SJSA1 (cell line): Measurements from ENCODE around the gene EBI3. TPM values are rescaled to one million over a fixed set of nuclear protein-coding genes. Genes with fewer than 3 reads are reported as not detected.
A peak's percentile ranks its signal among the peaks of the same experiment; 100 is the strongest.
"Not testable (repeated sequence)": the region's sequence is repeated elsewhere in the genome, so short reads cannot be mapped to it uniquely, and the experiment has no call there.

Experiments
- DNase-seq, 2 experiments: peaks; one replicate each; pipeline ENCODE4 v3.0.0-alpha.2; 2015 to 2020; ENCODE audit warnings: low spot score in 2 of 2, low read depth in 1 of 2
- H3K27ac ChIP-seq: fragments of 250-450 bp; sonication (Bioruptor Pico); 2 replicates; pipeline ENCODE4 v1.5.1; 2020; ENCODE audit warnings: mild to moderate bottlenecking, moderate library complexity
- H3K27me3 ChIP-seq: fragments of 250-450 bp; sonication (Bioruptor Pico); replicated peaks from 2 replicates; pipeline ENCODE4 v1.5.1; 2020; ENCODE audit warnings: mild to moderate bottlenecking, moderate library complexity
- H3K36me3 ChIP-seq: fragments of 250-450 bp; sonication (Bioruptor Pico); 2 replicates; pipeline ENCODE4 v1.5.1; 2020; ENCODE audit warnings: mild to moderate bottlenecking
- H3K4me1 ChIP-seq: fragments of 250-450 bp; sonication (Bioruptor Pico); replicated peaks from 2 replicates; pipeline ENCODE4 v1.6.1; 2021; ENCODE audit warnings: mild to moderate bottlenecking
- H3K4me3 ChIP-seq: fragments of 250-450 bp; sonication (Bioruptor Pico); 2 replicates; pipeline ENCODE4 v1.5.1; 2020; ENCODE audit warnings: mild to moderate bottlenecking
- H3K9me3 ChIP-seq: fragments of 250-450 bp; sonication (Bioruptor Pico); replicated peaks from 2 replicates; pipeline ENCODE4 v1.5.1; 2020; ENCODE audit warnings: mild to moderate bottlenecking
- total RNA-seq: library from RNA; depleted of rRNA; stranded (reverse); fragments of >200 nt; shearing (Covaris generic); gene quantifications from 2 replicates; pipeline ENCODE4 v1.2.3, GENCODE V29; 2014

EBI3 gene
- total RNA-seq, 1 experiment from 2014 or later: not detected

- Histone ChIP-seq H3K9me3 (no peaks in the 10 kb centered on the region), H3K36me3 (peaks cover 27% of the 10 kb centered on the region), H3K4me3 (no peak overlapping the region), H3K4me1 (no peaks in the 10 kb centered on the region), H3K27ac (no peak overlapping the region), H3K27me3 (no peaks in the 10 kb centered on the region)
- peak; percentile 48 to 72 for DNase-seq
Measured at GRCh38 chr19:4267101-4267900, 38.0 kb downstream of the EBI3 start.

GRCh38 chr19:4267901-4268815 is 38.8 kb downstream of the EBI3 start:
- Histone ChIP-seq H3K36me3 (peaks cover 21% of the 10 kb centered on the region), H3K4me3 (no peak overlapping the region), H3K27ac (no peak overlapping the region), H3K27me3 (no peaks in the 10 kb centered on the region), H3K9me3 (no peaks in the 10 kb centered on the region), H3K4me1 (no peaks in the 10 kb centered on the region)
- no peak for DNase-seq

GRCh38 chr19:4268816-4269430 is 39.6 kb downstream of the EBI3 start:
- Histone ChIP-seq H3K4me3 (no peak overlapping the region), H3K27ac (no peak overlapping the region), H3K4me1 (no peaks in the 10 kb centered on the region), H3K27me3 (no peaks in the 10 kb centered on the region), H3K9me3 (no peaks in the 10 kb centered on the region), H3K36me3 (peaks cover 19% of the 10 kb centered on the region)
- no peak for DNase-seq

GRCh38 chr19:4272894-4273293 is 43.6 kb downstream of the EBI3 start:
- DNase-seq: no peak
- Histone ChIP-seq H3K27me3 (peaks cover 10% of the 10 kb centered on the region), H3K27ac (no peak overlapping the region), H3K4me3 (no peak overlapping the region), H3K4me1 (no peaks in the 10 kb centered on the region), H3K36me3 (peaks cover 12% of the 10 kb centered on the region), H3K9me3 (no peaks in the 10 kb centered on the region)

GRCh38 chr19:4274321-4274686 is 45.0 kb downstream of the EBI3 start:
- not testable (repeated sequence) for DNase-seq

GRCh38 chr19:4277191-4277696 is 47.9 kb downstream of the EBI3 start:
- H3K4me1 ChIP-seq: no peaks in the 10 kb centered on the region
- no peak for DNase-seq
- H3K4me3 ChIP-seq: no peak overlapping the region
- no peaks in the 10 kb centered on the region for H3K36me3 ChIP-seq
- H3K9me3 ChIP-seq: no peaks in the 10 kb centered on the region
- peaks cover 43% of the 10 kb centered on the region for H3K27me3 ChIP-seq
- no peak overlapping the region for H3K27ac ChIP-seq

More at GRCh38 chr19:4274321-4274686, 45.0 kb downstream of the EBI3 start:
- peaks cover 16% of the 10 kb centered on the region for H3K27me3 ChIP-seq
- H3K4me3 ChIP-seq, H3K9me3 ChIP-seq, H3K4me1 ChIP-seq, H3K27ac ChIP-seq, H3K36me3 ChIP-seq: not testable (repeated sequence)

- Histone ChIP-seq H3K27ac (no peak overlapping the region), H3K27me3 (peaks cover 50% of the 10 kb centered on the region), H3K4me3 (no peak overlapping the region), H3K9me3 (no peaks in the 10 kb centered on the region), H3K4me1 (no peaks in the 10 kb centered on the region), H3K36me3 (no peaks in the 10 kb centered on the region)
- DNase-seq: no peak
Measured at GRCh38 chr19:4278010-4278409, 48.7 kb downstream of the EBI3 start.

GRCh38 chr19:4278419-4279266 is 49.3 kb downstream of the EBI3 start, which contains the start of gene SHD:
TSS of gene SHD (plus strand) at chr19:4279266. CDS start at chr19:4280064, 798 bp downstream.
- DNase-seq: no peak
- peaks cover 55% of the 10 kb centered on the region for H3K27me3 ChIP-seq
- no peak within 1 kb of the TSS for H3K4me3 ChIP-seq
- H3K27ac ChIP-seq: no peak within 1 kb of the TSS
- no peaks in the 10 kb centered on the region for H3K36me3 ChIP-seq
- H3K9me3 ChIP-seq: no peaks in the 10 kb centered on the region
- no peaks in the 10 kb centered on the region for H3K4me1 ChIP-seq

GRCh38 chr19:4279267-4279529 is 49.9 kb downstream of the EBI3 start:
- Histone ChIP-seq H3K36me3 (no peaks in the 10 kb centered on the region), H3K9me3 (no peaks in the 10 kb centered on the region), H3K4me1 (no peaks in the 10 kb centered on the region), H3K27ac (no peak overlapping the region), H3K27me3 (peaks cover 61% of the 10 kb centered on the region), H3K4me3 (no peak overlapping the region)
- no peak for DNase-seq

- Histone ChIP-seq H3K36me3 (no peaks in the 10 kb centered on the region), H3K27me3 (peaks cover 67% of the 10 kb centered on the region), H3K9me3 (no peaks in the 10 kb centered on the region), H3K4me3 (no peak overlapping the region), H3K27ac (no peak overlapping the region), H3K4me1 (no peaks in the 10 kb centered on the region)
- DNase-seq: no peak
Measured at GRCh38 chr19:4279530-4280422, 50.5 kb downstream of the EBI3 start.

GRCh38 chr19:4284176-4284958 is 55.0 kb downstream of the EBI3 start:
- H3K4me1 ChIP-seq: no peaks in the 10 kb centered on the region
- no peak overlapping the region for H3K4me3 ChIP-seq
- DNase-seq: no peak
- H3K27ac ChIP-seq: no peak overlapping the region
- no peaks in the 10 kb centered on the region for H3K36me3 ChIP-seq
- H3K27me3 ChIP-seq: peaks cover 64% of the 10 kb centered on the region
- H3K9me3 ChIP-seq: no peaks in the 10 kb centered on the region

- H3K27me3 ChIP-seq: peaks cover 58% of the 10 kb centered on the region
- no peaks in the 10 kb centered on the region for H3K4me1 ChIP-seq
- no peaks in the 10 kb centered on the region for H3K9me3 ChIP-seq
- no peak for DNase-seq
- no peak overlapping the region for H3K27ac ChIP-seq
- H3K4me3 ChIP-seq: no peak overlapping the region
- no peaks in the 10 kb centered on the region for H3K36me3 ChIP-seq
Measured at GRCh38 chr19:4284974-4285373, 55.7 kb downstream of the EBI3 start.
